Raji (cell line): Measurements from ENCODE around the gene LILRA2.
"Not testable (repeated sequence)": the region's sequence is repeated elsewhere in the genome, so short reads cannot be mapped to it uniquely, and the experiment has no call there.

Source experiments
- POLR2A ChIP-seq: IDR thresholded peaks from 2 replicates; pipeline ENCODE4 v1.6.1; 2011; ENCODE audit warnings: low read depth, low read length, control low read depth; ENCODE audit not compliant: insufficient read depth

The LILRA2 gene

GRCh38 chr19:54606230-54606629 is 32.6 kb downstream of the LILRA2 start:
- no peak for TF ChIP-seq POLR2A

DNA sequence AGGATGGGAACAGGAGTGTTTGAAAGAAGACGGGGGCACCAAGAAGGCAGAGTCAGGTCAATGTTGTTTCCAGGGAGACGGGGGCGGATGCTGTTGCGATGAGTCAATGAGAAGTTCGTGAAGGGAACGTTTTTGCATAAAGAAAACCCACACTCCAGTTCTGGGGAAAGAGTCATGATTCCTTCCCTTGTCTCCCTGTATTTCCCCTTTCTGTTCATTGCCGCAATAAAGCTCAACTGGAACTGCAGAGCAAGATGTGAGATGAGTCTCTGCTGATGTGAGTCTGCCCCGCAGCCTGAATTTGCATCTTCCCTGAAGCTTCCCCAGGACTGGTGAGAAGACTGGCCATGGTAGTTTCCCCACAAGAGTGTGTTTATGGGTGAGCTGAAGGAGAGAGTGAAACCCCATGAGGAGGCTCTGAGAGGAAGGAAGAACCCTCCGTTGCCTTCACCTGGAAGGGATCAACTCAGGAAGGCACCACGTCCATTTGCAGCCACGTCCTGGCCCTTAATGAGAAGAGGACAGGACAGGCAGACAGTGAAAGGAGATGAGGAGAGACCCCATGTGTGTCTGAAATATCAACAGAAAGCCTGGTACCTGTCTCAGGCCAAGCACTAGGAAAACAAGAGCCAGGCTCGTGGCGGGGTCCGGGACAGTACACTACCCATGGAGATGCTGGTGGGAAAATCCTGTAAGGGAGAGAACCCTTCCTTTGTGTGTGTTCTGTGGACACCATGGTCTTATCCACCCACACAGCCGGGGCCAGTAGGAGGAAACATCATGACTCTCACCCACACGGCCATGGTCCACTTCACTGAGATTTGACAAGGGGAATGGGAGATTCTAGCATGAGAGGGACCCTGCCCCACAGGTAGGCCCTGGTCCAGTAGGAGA is 33.5 kb downstream of the LILRA2 start:
- no peak for TF ChIP-seq POLR2A

- TF ChIP-seq POLR2A = no peak
Observed at GRCh38 chr19:54607785-54608150, 34.2 kb downstream of the LILRA2 start.

GRCh38 chr19:54608205-54608604 is 34.6 kb downstream of the LILRA2 start:
- TF ChIP-seq POLR2A = no peak

DNA sequence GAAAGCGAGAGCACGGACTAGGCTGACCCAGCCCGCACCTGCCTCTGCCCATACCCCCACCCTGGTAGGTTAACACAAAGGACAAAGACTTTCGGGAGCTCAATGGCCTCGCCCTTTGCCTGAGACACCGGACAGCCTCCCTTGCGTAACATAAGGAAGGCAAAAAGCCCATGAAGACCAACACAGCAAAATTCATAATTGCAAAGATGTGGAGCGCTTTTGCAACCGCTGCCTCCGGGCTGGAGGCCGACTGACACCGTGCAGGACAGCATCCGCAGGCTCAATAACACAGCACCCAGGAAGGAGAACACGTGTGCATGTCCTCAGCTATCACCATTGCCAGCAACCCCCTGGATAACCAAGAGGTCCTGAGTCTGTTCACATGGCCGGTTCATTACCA is 35.2 kb downstream of the LILRA2 start:
- no peak for TF ChIP-seq POLR2A

DNA sequence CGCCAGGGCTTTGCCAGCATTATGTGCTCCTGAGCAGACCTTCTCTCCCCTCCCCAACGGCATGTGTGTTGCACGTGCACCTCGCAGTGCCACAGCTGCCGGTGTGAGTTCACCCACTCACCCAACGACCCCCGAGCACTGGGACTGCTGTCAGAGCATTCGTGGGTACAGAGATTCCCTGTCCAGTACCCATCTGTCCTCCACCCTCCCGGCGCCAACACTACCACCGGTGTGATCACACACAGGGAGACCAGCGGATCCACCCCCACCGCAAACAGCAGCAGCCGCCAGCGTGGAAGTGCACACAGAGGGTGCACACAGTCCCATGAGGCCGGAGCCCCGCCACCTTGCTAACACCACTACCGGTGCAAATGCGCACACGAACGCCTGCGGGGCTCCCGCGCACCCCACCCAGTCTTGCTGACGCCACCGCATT is 35.8 kb downstream of the LILRA2 start:
- TF ChIP-seq POLR2A = no peak

DNA sequence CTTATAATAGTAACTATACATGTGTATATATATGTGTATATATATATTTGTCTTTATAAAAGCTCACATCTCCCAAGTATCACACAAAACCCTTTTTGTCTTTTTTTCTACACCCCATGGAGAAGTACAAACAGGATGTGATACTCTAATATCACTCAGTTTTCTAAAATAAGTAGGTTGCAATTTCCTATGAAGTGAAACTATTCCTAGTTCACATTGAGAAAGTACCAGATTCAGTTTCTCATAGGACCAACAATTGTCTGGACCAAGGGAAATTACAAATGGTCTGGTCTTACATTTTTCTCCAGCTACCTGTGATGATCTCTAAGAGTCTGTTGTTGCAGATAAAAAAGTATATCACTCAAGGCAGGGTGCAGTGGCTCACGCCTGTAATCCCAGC is 38.8 kb downstream of the LILRA2 start:
- TF ChIP-seq POLR2A = no peak

- TF ChIP-seq POLR2A = no peak
Observed at GRCh38 chr19:54614726-54615125, 41.1 kb downstream of the LILRA2 start.

GRCh38 chr19:54616057-54616456 is 42.5 kb downstream of the LILRA2 start:
- TF ChIP-seq POLR2A = 0 out of 2 replicates have a peak, but pooled peaks have one; percentile 11

- peak; percentile 15; the same call in 1 of the 2 replicates for TF ChIP-seq POLR2A
Observed at GRCh38 chr19:54616821-54617560, 43.4 kb downstream of the LILRA2 start.

DNA sequence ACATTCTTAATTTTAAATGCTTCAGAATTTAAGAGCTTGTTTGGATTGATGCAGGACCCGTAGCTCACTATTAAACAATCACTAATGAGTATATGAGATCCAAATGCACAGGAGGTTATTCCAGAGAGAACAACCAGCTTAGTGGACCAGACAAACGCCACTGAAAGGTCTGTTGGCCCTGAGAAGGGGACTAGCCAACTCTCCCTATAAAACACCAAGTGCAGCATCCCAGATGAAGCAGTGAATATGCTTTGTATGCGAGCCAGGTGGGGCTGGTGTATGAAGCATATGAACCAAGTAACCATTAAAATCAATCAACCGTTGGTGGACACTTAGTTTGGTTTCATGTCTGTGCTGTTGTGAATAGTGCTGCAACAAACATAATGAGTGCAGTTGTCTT is 46.9 kb downstream of the LILRA2 start:
- no peak for TF ChIP-seq POLR2A

- no peak for TF ChIP-seq POLR2A
Observed at GRCh38 chr19:54622431-54622830, 48.8 kb downstream of the LILRA2 start.

DNA sequence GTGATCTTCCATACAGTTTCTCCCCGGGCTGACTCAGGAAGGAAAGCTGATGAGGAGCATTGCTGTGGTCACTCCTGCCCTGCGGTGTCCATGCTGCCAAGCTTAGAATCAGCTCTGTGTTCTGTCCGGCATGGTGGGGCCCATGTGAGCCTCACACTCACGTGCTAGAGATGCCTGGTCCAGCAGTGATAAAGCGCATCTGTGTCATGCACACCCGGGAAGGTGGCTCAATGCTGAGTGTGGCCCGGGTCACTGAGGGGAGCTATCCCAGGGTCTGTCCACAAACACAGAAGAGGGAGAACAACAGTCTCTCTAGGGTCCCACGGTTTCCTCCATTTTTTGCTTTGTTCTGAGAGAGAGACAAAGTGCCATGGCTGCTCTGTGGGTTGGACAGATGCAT is 53.2 kb downstream of the LILRA2 start:
- TF ChIP-seq POLR2A = no peak

DNA sequence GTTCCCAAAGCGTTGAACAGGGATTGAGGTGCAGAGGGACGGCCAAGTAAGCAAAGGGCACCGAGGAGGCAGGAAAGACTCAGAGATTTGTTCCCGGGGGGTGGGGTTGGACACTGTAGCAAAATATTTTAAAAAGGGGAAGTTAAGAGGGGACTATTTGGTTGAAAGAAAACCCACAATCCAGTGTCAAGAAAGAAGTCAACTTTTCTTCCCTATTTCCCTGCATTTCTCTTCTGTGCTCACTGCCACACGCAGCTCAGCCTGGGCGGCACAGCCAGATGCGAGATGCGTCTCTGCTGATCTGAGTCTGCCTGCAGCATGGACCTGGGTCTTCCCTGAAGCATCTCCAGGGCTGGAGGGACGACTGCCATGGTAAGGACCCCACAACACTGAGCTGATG is 56.7 kb downstream of the LILRA2 start, which contains the start of gene LILRB1:
LILRB1 (plus strand) TSS at position 223 of the 400 bp plus-strand sequence. CDS start 590 bp downstream, outside the sequence.
- not testable (repeated sequence) for TF ChIP-seq POLR2A

DNA sequence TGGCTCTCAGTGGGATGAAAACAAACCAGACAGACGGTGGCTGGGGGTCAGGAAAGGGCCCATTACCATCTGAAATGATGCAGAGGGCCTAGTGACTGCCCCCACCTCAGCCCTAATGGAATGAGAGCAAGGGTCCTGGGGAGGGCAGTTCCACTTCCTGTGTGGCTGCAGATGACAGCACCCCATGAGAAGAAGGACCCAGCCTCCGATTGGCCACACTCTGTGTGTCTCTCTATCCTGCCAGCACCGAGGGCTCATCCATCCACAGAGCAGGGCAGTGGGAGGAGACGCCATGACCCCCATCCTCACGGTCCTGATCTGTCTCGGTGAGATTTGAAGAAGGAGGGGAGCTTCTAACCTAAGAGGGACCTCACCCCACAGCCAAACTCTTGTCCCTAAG is 57.2 kb downstream of the LILRA2 start:
- no peak for TF ChIP-seq POLR2A

GRCh38 chr19:54633401-54633800 is 59.8 kb downstream of the LILRA2 start:
- no peak for TF ChIP-seq POLR2A

GRCh38 chr19:54638683-54639082 is 65.1 kb downstream of the LILRA2 start:
- no peak for TF ChIP-seq POLR2A
